A549 (cell line): ENCODE results near the gene IRF3. TPM values are rescaled to one million over a fixed set of nuclear protein-coding genes. Genes with fewer than 3 reads are reported as not detected.

Experiments
- BHLHE40 ChIP-seq: IDR thresholded peaks from 2 replicates; pipeline ENCODE4 v1.6.1; 2012; ENCODE audit warnings: low read depth, low read length, inconsistent platforms
- CEBPB ChIP-seq, 2 experiments: fragments of >200 bp in 1 of 2; sonication (Bioruptor Twin) in 1 of 2; formaldehyde crosslinking in 1 of 2; IDR thresholded peaks; 2 replicates each; pipeline ENCODE4 v1.6.1; 2012 to 2016
- CHD4 ChIP-seq: fragments of 200-600 bp; sonication (generic); IDR thresholded peaks from 2 replicates; pipeline ENCODE4 v1.6.1; 2016; ENCODE audit warnings: antibody characterized with exemption, mild to moderate bottlenecking, borderline replicate concordance
- EHF ChIP-seq: fragments of 250-450 bp; sonication (Bioruptor Pico); IDR thresholded peaks from 2 replicates; pipeline ENCODE4 v1.5.0; 2020; ENCODE audit warnings: mild to moderate bottlenecking
- FOSB ChIP-seq: fragments of 250-450 bp; sonication (Bioruptor Pico); IDR thresholded peaks from 2 replicates; pipeline ENCODE4 v1.5.0; 2020; ENCODE audit warnings: mild to moderate bottlenecking, moderate library complexity
- FOSL2 ChIP-seq, 2 experiments: fragments of 450-650 bp in 1 of 2; fragments of >200 bp in 1 of 2; sonication (Bioruptor Twin) in 1 of 2; formaldehyde crosslinking; IDR thresholded peaks; 2 replicates each; pipeline versions ENCODE4 v1.5.0 to v1.6.1; 2016 to 2020; ENCODE audit warnings: mild to moderate bottlenecking in 1 of 2, moderate library complexity in 1 of 2
- FOXS1 ChIP-seq: fragments of 250-450 bp; sonication (Bioruptor Pico); IDR thresholded peaks from 2 replicates; pipeline ENCODE4 v1.5.0; 2020; ENCODE audit warnings: mild to moderate bottlenecking, moderate library complexity
- HDAC2 ChIP-seq: fragments of 200-600 bp; sonication (generic); IDR thresholded peaks from 2 replicates; pipeline ENCODE4 v1.6.1; 2016
- HES2 ChIP-seq: fragments of >200 bp; sonication (Bioruptor Twin); formaldehyde crosslinking; IDR thresholded peaks from 2 replicates; pipeline ENCODE4 v1.6.1; 2016
- HMGXB4 ChIP-seq: fragments of 250-450 bp; sonication (Bioruptor Pico); IDR thresholded peaks from 2 replicates; pipeline ENCODE4 v1.5.0; 2021; ENCODE audit warnings: mild to moderate bottlenecking, moderate library complexity, borderline replicate concordance
- HOXA7 ChIP-seq: fragments of 250-450 bp; sonication (Bioruptor Pico); IDR thresholded peaks from 2 replicates; pipeline ENCODE4 v1.5.0; 2020; ENCODE audit warnings: mild to moderate bottlenecking, moderate library complexity
- HOXB13 ChIP-seq: fragments of 250-450 bp; sonication (Bioruptor Pico); IDR thresholded peaks from 2 replicates; pipeline ENCODE4 v1.5.0; 2020; ENCODE audit warnings: low read depth, mild to moderate bottlenecking, moderate library complexity
- HOXB5 ChIP-seq: fragments of 250-450 bp; sonication (Bioruptor Pico); IDR thresholded peaks from 2 replicates; pipeline ENCODE4 v1.5.0; 2020; ENCODE audit warnings: mild to moderate bottlenecking, moderate library complexity
- KDM5A ChIP-seq: fragments of 200-600 bp; sonication (generic); IDR thresholded peaks from 2 replicates; pipeline ENCODE4 v1.6.1; 2016; ENCODE audit warnings: antibody characterized with exemption, mild to moderate bottlenecking
- MAX ChIP-seq: IDR thresholded peaks from 2 replicates; pipeline ENCODE4 v1.6.1; 2012
- MAZ ChIP-seq: fragments of 150-350 bp; IDR thresholded peaks from 2 replicates; pipeline ENCODE4 v1.6.1; 2014; ENCODE audit warnings: antibody characterized with exemption, low read depth, low read length, borderline replicate concordance
- MYC ChIP-seq: IDR thresholded peaks from 2 replicates; pipeline ENCODE4 v1.6.1; 2012; ENCODE audit warnings: mild to moderate bottlenecking, inconsistent platforms, low read length, improper control_type of control experiment, borderline replicate concordance
- NFE2L2 ChIP-seq: fragments of 150-350 bp; conservative IDR thresholded peaks from 2 replicates; pipeline ENCODE4 v1.6.1; 2014; ENCODE audit warnings: low read length
- POLR2AphosphoS2 ChIP-seq: conservative IDR thresholded peaks from 2 replicates; pipeline ENCODE4 v1.6.1; 2012; ENCODE audit warnings: low read length, improper control_type of control experiment, inconsistent platforms
- RARB ChIP-seq: fragments of 250-450 bp; sonication (Bioruptor Pico); IDR thresholded peaks from 2 replicates; pipeline ENCODE4 v1.8.0; 2021; ENCODE audit warnings: mild to moderate bottlenecking, moderate library complexity
- RCOR1 ChIP-seq: fragments of 150-350 bp; IDR thresholded peaks from 2 replicates; pipeline ENCODE4 v1.6.1; 2014; ENCODE audit warnings: antibody characterized with exemption, low read length, low read depth
- SMC3 ChIP-seq: fragments of >200 bp; sonication (Bioruptor Twin); formaldehyde crosslinking; IDR thresholded peaks from 3 replicates; pipeline ENCODE4 v1.6.1; 2018; ENCODE audit warnings: inconsistent platforms
- SREBF2 ChIP-seq: fragments of 450-650 bp; IDR thresholded peaks from 2 replicates; pipeline ENCODE4 v1.6.1; 2014; ENCODE audit warnings: mild to moderate bottlenecking, moderate library complexity
- USF2 ChIP-seq: fragments of 450-650 bp; IDR thresholded peaks from 2 replicates; pipeline ENCODE4 v1.6.1; 2014; ENCODE audit warnings: antibody characterized with exemption
- ZC3H11A ChIP-seq: fragments of 450-650 bp; IDR thresholded peaks from 2 replicates; pipeline ENCODE4 v1.6.1; 2014; ENCODE audit warnings: antibody characterized with exemption, mild to moderate bottlenecking
- ZFP36 ChIP-seq: fragments of 450-650 bp; IDR thresholded peaks from 2 replicates; pipeline ENCODE4 v1.6.1; 2014; ENCODE audit warnings: borderline replicate concordance; ENCODE audit not compliant: partially characterized antibody
- ZNF302 ChIP-seq: fragments of 250-450 bp; sonication (Bioruptor Pico); IDR thresholded peaks from 2 replicates; pipeline ENCODE4 v1.9.0; 2021; ENCODE audit warnings: inconsistent platforms, mild to moderate bottlenecking, moderate library complexity
- polyA plus RNA-seq, 4 experiments: library from polyadenylated mRNA; depleted of rRNA in 3 of 4; stranded (reverse); fragments of >200 nt; fragmentation: RNase III in 1 of 4; extraction: RNeasy Plus Mini Kit Qiagen cat#74134 plus additional on column Dnase treatment in 1 of 4; gene quantifications; 2 replicates in 3 of 4; 3 replicates in 1 of 4; pipeline ENCODE4 v1.2.3, GENCODE V29; 2011 to 2017
- TF ChIP-seq, protein P1 (sequence below): IDR thresholded peaks from 2 replicates; pipeline ENCODE4 v1.6.1; 2012; ENCODE audit warnings: low read depth, borderline replicate concordance
- TF ChIP-seq, protein P2 (sequence below): IDR thresholded peaks from 2 replicates; pipeline ENCODE4 v1.6.1; 2012

IRF3 gene
- polyA plus RNA-seq, 2 of the 4 experiments (the other 2 are of a cell fraction): 54.0 to 103 TPM

- TF ChIP-seq SREBF2: no peak
- peak; percentile 78; the same call in 1 of the 2 replicates for TF ChIP-seq HMGXB4 (CRISPR knock-in tag)
- peak; percentile 86 for TF ChIP-seq USF2
- TF ChIP-seq HOXB13 (CRISPR knock-in tag): no peak
- no peak for TF ChIP-seq HES2
- 0 out of 2 replicates have a peak, but pooled peaks have one; percentile 2 for TF ChIP-seq POLR2AphosphoS2
- no peak for TF ChIP-seq ZC3H11A
- TF ChIP-seq RCOR1: no peak
- TF ChIP-seq NFE2L2: no peak
- TF ChIP-seq BHLHE40: no peak
- 0 out of 2 replicates have a peak, but pooled peaks have one; percentile 31 for TF ChIP-seq HOXB5 (CRISPR knock-in tag)
- TF ChIP-seq HDAC2: no peak
- TF ChIP-seq ZFP36: no peak
- TF ChIP-seq KDM5A: no peak
- TF ChIP-seq MYC: peak; percentile 98
- peak; percentile 98 for TF ChIP-seq MAX
- TF ChIP-seq, protein P1, sequence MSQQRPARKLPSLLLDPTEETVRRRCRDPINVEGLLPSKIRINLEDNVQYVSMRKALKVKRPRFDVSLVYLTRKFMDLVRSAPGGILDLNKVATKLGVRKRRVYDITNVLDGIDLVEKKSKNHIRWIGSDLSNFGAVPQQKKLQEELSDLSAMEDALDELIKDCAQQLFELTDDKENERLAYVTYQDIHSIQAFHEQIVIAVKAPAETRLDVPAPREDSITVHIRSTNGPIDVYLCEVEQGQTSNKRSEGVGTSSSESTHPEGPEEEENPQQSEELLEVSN: peak; percentile 51; the same call in 1 of the 2 replicates
- no peak for TF ChIP-seq CHD4
- no peak for TF ChIP-seq EHF (CRISPR knock-in tag)
- TF ChIP-seq FOXS1 (CRISPR knock-in tag): no peak
- peak; percentile 49; the same call in 1 of the 2 replicates for TF ChIP-seq HOXA7 (CRISPR knock-in tag)
- peak; percentile 85; the same call in 1 of the 2 replicates for TF ChIP-seq FOSB (CRISPR knock-in tag)
- TF ChIP-seq, protein P2, sequence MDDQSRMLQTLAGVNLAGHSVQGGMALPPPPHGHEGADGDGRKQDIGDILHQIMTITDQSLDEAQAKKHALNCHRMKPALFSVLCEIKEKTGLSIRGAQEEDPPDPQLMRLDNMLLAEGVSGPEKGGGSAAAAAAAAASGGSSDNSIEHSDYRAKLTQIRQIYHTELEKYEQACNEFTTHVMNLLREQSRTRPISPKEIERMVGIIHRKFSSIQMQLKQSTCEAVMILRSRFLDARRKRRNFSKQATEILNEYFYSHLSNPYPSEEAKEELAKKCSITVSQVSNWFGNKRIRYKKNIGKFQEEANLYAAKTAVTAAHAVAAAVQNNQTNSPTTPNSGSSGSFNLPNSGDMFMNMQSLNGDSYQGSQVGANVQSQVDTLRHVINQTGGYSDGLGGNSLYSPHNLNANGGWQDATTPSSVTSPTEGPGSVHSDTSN: no peak
- TF ChIP-seq FOSL2 (IDR thresholded peaks at IDR 0.05): no peak
- no peak; the same call in 1 of the 2 replicates for TF ChIP-seq FOSL2 (CRISPR knock-in tag; IDR thresholded peaks at IDR 0.05)
- TF ChIP-seq RARB: no peak
- 0 out of 2 replicates have a peak, but pooled peaks have one; percentile 55 for TF ChIP-seq MAZ
- TF ChIP-seq CEBPB (IDR thresholded peaks at IDR 0.05): no peak
- no peak for TF ChIP-seq ZNF302 (CRISPR knock-in tag)
- no peak for TF ChIP-seq SMC3
- TF ChIP-seq, all 56 proteins: peak for 17
These were observed 11.7 kb upstream of the IRF3 start, which contains the start of gene PRMT1 (continued) for GRCh38 chr19:49677231-49677900.
